ENCODE measurements around the gene MTM1. TPM values are rescaled to one million over a fixed set of nuclear protein-coding genes. Genes with fewer than 3 reads are reported as not detected.

MTM1 gene
- total RNA-seq, 1 donor from 2014 or later: 11.0 TPM

GRCh38 chrX:150642423-150642822, 74.0 kb downstream of the MTM1 start:
- Mint-ChIP-seq H3K36me3 (ENCODE audit: low read depth, unreplicated experiment) (peaks cover 7% of the 10 kb centered on the region), H3K9me3 (ENCODE audit: unreplicated experiment) (no peaks in the 10 kb centered on the region), H3K4me3 (ENCODE audit: unreplicated experiment) (no peak overlapping the region), H3K27ac (ENCODE audit: unreplicated experiment) (no peak overlapping the region), H3K4me1 (ENCODE audit: low read depth, unreplicated experiment) (no peaks in the 10 kb centered on the region), H3K27me3 (ENCODE audit: low read depth, unreplicated experiment) (no peaks in the 10 kb centered on the region)
- H2AFZ ChIP-seq (ENCODE audit: low read depth, low read length): no peak overlapping the region
- H3K79me2 ChIP-seq (ENCODE audit: insufficient read depth, low read length): no peaks in the 10 kb centered on the region
- no peaks in the 10 kb centered on the region for H3K4me1 ChIP-seq (ENCODE audit: insufficient read depth, low read length)
- peaks cover 4% of the 10 kb centered on the region for H3K36me3 ChIP-seq (ENCODE audit: insufficient read depth, low read length)
- H3K27ac ChIP-seq (ENCODE audit: low read depth, low read length): no peak overlapping the region
- no peaks in the 10 kb centered on the region for H3K9me3 ChIP-seq (ENCODE audit: insufficient read depth, low read depth, low read length)
- H4K20me1 ChIP-seq (ENCODE audit: insufficient read depth, low read length): no peaks in the 10 kb centered on the region
- DNase-seq (ENCODE audit: low read depth): no peak
- FAIRE-seq: peak; percentile 47
- TF ChIP-seq, protein P1, sequence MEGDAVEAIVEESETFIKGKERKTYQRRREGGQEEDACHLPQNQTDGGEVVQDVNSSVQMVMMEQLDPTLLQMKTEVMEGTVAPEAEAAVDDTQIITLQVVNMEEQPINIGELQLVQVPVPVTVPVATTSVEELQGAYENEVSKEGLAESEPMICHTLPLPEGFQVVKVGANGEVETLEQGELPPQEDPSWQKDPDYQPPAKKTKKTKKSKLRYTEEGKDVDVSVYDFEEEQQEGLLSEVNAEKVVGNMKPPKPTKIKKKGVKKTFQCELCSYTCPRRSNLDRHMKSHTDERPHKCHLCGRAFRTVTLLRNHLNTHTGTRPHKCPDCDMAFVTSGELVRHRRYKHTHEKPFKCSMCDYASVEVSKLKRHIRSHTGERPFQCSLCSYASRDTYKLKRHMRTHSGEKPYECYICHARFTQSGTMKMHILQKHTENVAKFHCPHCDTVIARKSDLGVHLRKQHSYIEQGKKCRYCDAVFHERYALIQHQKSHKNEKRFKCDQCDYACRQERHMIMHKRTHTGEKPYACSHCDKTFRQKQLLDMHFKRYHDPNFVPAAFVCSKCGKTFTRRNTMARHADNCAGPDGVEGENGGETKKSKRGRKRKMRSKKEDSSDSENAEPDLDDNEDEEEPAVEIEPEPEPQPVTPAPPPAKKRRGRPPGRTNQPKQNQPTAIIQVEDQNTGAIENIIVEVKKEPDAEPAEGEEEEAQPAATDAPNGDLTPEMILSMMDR (IDR thresholded peaks at IDR 0.05; ENCODE audit: insufficient read depth, low read depth, low read length): no peak
- no peak for TF ChIP-seq EZH2 (IDR thresholded peaks at IDR 0.05; ENCODE audit: insufficient read depth, low read length)
- H3K4me3 ChIP-seq (ENCODE audit: insufficient read depth, low read depth, low read length): no peak overlapping the region
- H3K27me3 ChIP-seq (ENCODE audit: insufficient read depth, low read length): no peaks in the 10 kb centered on the region
- H3K9ac ChIP-seq (ENCODE audit: low read length): no peak overlapping the region
- H3K4me2 ChIP-seq (ENCODE audit: low read length): no peak overlapping the region

DNA sequence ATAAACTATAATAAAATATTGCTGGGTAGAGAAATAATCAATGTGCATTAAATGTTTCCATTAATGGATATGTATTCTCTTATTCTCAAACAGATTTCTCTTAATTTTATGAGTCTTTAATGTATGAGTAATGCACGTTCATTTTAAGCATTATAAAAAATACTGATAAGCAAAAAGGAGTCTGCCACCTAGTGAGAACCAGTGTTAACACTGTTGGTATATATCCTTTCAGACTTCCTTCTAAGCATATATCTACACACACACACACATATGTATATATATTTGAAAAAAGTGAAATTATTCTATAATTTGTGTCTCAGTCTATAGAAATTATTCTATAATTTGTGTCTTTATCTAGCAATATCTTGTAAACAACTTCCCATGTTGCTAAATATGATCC, 74.8 kb downstream of the MTM1 start:
- Histone ChIP-seq H3K4me2 (ENCODE audit: low read length) (no peak overlapping the region), H3K9ac (ENCODE audit: low read length) (no peak overlapping the region), H3K79me2 (ENCODE audit: insufficient read depth, low read length) (no peaks in the 10 kb centered on the region), H3K36me3 (ENCODE audit: insufficient read depth, low read length) (peaks cover 4% of the 10 kb centered on the region), H3K4me1 (ENCODE audit: insufficient read depth, low read length) (no peaks in the 10 kb centered on the region), H2AFZ (ENCODE audit: low read depth, low read length) (no peak overlapping the region), H3K9me3 (ENCODE audit: insufficient read depth, low read depth, low read length) (no peaks in the 10 kb centered on the region), H3K27ac (ENCODE audit: low read depth, low read length) (no peak overlapping the region), H3K4me3 (ENCODE audit: insufficient read depth, low read depth, low read length) (no peak overlapping the region), H4K20me1 (ENCODE audit: insufficient read depth, low read length) (no peaks in the 10 kb centered on the region), H3K27me3 (ENCODE audit: insufficient read depth, low read length) (no peaks in the 10 kb centered on the region)
- Mint-ChIP-seq H3K27ac (ENCODE audit: unreplicated experiment) (no peak overlapping the region), H3K4me3 (ENCODE audit: unreplicated experiment) (no peak overlapping the region), H3K36me3 (ENCODE audit: low read depth, unreplicated experiment) (peaks cover 3% of the 10 kb centered on the region), H3K9me3 (ENCODE audit: unreplicated experiment) (no peaks in the 10 kb centered on the region), H3K4me1 (ENCODE audit: low read depth, unreplicated experiment) (no peaks in the 10 kb centered on the region), H3K27me3 (ENCODE audit: low read depth, unreplicated experiment) (no peaks in the 10 kb centered on the region)
- TF ChIP-seq EZH2 (IDR thresholded peaks at IDR 0.05; ENCODE audit: insufficient read depth, low read length): no peak
- TF ChIP-seq, protein P1 (IDR thresholded peaks at IDR 0.05; ENCODE audit: insufficient read depth, low read depth, low read length): no peak
- DNase-seq (ENCODE audit: low read depth) (no peak), FAIRE-seq (peak; percentile 89)

DNA sequence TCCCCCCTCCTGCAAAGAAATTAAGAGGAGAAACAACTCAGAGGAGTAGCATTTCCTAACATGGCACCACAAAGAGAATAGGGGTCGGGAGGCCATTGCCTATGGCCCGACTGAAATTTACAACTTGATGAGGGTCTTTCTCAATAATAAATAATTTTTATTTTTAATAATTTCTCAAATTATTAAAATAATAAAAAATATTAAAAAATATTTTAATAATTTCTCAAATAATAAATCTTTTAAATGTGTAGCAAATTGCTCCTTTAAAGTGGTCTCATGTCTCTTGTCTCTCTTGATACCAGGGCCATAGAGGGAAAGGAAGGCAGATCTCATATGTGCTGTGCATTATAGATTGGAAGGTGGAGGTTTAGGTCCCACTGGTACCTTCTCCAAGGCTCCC, 75.5 kb downstream of the MTM1 start:
- H3K36me3 ChIP-seq (ENCODE audit: insufficient read depth, low read length): peaks cover 4% of the 10 kb centered on the region
- H3K36me3 Mint-ChIP-seq (ENCODE audit: low read depth, unreplicated experiment): no peaks in the 10 kb centered on the region
- no peaks in the 10 kb centered on the region for H3K4me1 Mint-ChIP-seq (ENCODE audit: low read depth, unreplicated experiment)
- FAIRE-seq (no peak), DNase-seq (ENCODE audit: low read depth) (no peak)
- H3K4me1 ChIP-seq (ENCODE audit: insufficient read depth, low read length): peaks cover 2% of the 10 kb centered on the region
- H3K4me3 ChIP-seq (ENCODE audit: insufficient read depth, low read depth, low read length): no peak overlapping the region
- no peak overlapping the region for H3K27ac Mint-ChIP-seq (ENCODE audit: unreplicated experiment)
- no peak overlapping the region for H3K27ac ChIP-seq (ENCODE audit: low read depth, low read length)
- no peaks in the 10 kb centered on the region for H3K79me2 ChIP-seq (ENCODE audit: insufficient read depth, low read length)
- no peaks in the 10 kb centered on the region for H3K9me3 ChIP-seq (ENCODE audit: insufficient read depth, low read depth, low read length)
- no peaks in the 10 kb centered on the region for H4K20me1 ChIP-seq (ENCODE audit: insufficient read depth, low read length)
- no peaks in the 10 kb centered on the region for H3K9me3 Mint-ChIP-seq (ENCODE audit: unreplicated experiment)
- H3K27me3 ChIP-seq (ENCODE audit: insufficient read depth, low read length): no peaks in the 10 kb centered on the region
- H3K4me2 ChIP-seq (ENCODE audit: low read length): no peak overlapping the region
- no peaks in the 10 kb centered on the region for H3K27me3 Mint-ChIP-seq (ENCODE audit: low read depth, unreplicated experiment)
- H2AFZ ChIP-seq (ENCODE audit: low read depth, low read length): no peak overlapping the region
- H3K9ac ChIP-seq (ENCODE audit: low read length): no peak overlapping the region
- no peak overlapping the region for H3K4me3 Mint-ChIP-seq (ENCODE audit: unreplicated experiment)
- no peak for TF ChIP-seq EZH2 (IDR thresholded peaks at IDR 0.05; ENCODE audit: insufficient read depth, low read length)
- TF ChIP-seq, protein P1 (IDR thresholded peaks at IDR 0.05; ENCODE audit: insufficient read depth, low read depth, low read length): no peak
